GM12878 (cell line): ENCODE measurements around the gene ATP13A2. TPM values are rescaled to one million over a fixed set of nuclear protein-coding genes. Genes with fewer than 3 reads are reported as not detected.

Source experiments
- ATAC-seq: fragments of 200-7000 bp; cut with Tn5 transposase; 3 replicates; pipeline ENCODE4 v1.9.1; 2020; ENCODE audit warnings: mild to moderate bottlenecking, moderate library complexity
- BruUV-seq: library from RNA; stranded (reverse); fragments of 400-500 nt; replicated peaks from 2 replicates; lab custom pipeline; 2021; lab: Mats Ljungman, UMichigan
- CTCF ChIA-PET: fragments of 300-600 bp; sonication (Branson Sonifier 250); formaldehyde crosslinking; extraction: SDS; loops from one replicate; lab custom pipeline; 2021; ENCODE audit warnings: inconsistent platforms; lab: Yijun Ruan, JAX
- POLR2A ChIA-PET: fragments of 350-600 bp; formaldehyde crosslinking; extraction: SDS; loops from one replicate; lab custom pipeline; 2021; ENCODE audit warnings: inconsistent platforms; lab: Charles Lee
- RAD21 ChIA-PET: fragments of 300-600 bp; sonication (Branson Sonifier 250); formaldehyde crosslinking; loops from one replicate; lab custom pipeline; 2023; ENCODE audit warnings: antibody characterized with exemption; ENCODE audit not compliant: unreplicated experiment; lab: Charles Lee
- SMC1A ChIA-PET: fragments of 300-600 bp; sonication (Branson Sonifier 250); formaldehyde crosslinking; loops from one replicate; lab custom pipeline; 2023; ENCODE audit not compliant: unreplicated experiment, uncharacterized antibody; lab: Charles Lee
- DNase-seq: peaks from one replicate; pipeline ENCODE4 v3.0.0-alpha.2; 2011; ENCODE audit warnings: low read depth, low spot score
- FAIRE-seq: peaks from 3 replicates; lab custom pipeline; 2011; peaks lifted over from hg19 to GRCh38; lab: Jason Lieb, UNC
- H2AFZ ChIP-seq: 2 replicates; pipeline ENCODE4 v1.6.0; 2011; ENCODE audit warnings: low read depth, low read length, control low read depth; ENCODE audit not compliant: control insufficient read depth
- H3K27ac ChIP-seq: 2 replicates; pipeline ENCODE4 v1.5.1; 2011; ENCODE audit warnings: control low read depth; ENCODE audit not compliant: control insufficient read depth, insufficient read depth
- H3K27me3 ChIP-seq, 2 experiments: replicated peaks in 1 of 2; 2 replicates each; pipeline versions ENCODE4 v1.6.0 to v1.6.1; 2011; ENCODE audit warnings: low read length in 1 of 2; ENCODE audit not compliant: control insufficient read depth in 2 of 2, insufficient read depth in 2 of 2
- H3K36me3 ChIP-seq, 2 experiments: 2 replicates each; pipeline ENCODE4 v1.5.1; 2011; ENCODE audit warnings: low read length in 1 of 2; ENCODE audit not compliant: control insufficient read depth in 2 of 2, insufficient read depth in 2 of 2
- H3K4me1 ChIP-seq: 2 replicates; pipeline ENCODE4 v1.6.1; 2011; ENCODE audit warnings: mild to moderate bottlenecking, low read length, moderate library complexity, mixed read lengths; ENCODE audit not compliant: control insufficient read depth, insufficient read depth
- H3K4me2 ChIP-seq: 2 replicates; pipeline ENCODE4 v1.6.0; 2011; ENCODE audit warnings: control low read depth; ENCODE audit not compliant: control insufficient read depth, insufficient read depth
- H3K4me3 ChIP-seq: fragments of 200-600 bp; sonication (generic); 2 replicates; pipeline ENCODE4 v1.5.1; 2016
- H3K79me2 ChIP-seq: 2 replicates; pipeline ENCODE4 v1.6.0; 2011; ENCODE audit warnings: low read length; ENCODE audit not compliant: control insufficient read depth, insufficient read depth
- H3K9ac ChIP-seq: 2 replicates; pipeline ENCODE4 v1.8.0; 2011; ENCODE audit warnings: low read length, control low read depth, mixed read lengths; ENCODE audit not compliant: control insufficient read depth, insufficient read depth
- H3K9me3 ChIP-seq: replicated peaks from 3 replicates; pipeline ENCODE4 v1.5.1; 2011; ENCODE audit warnings: mild to moderate bottlenecking, low read length; ENCODE audit not compliant: control insufficient read depth, insufficient read depth
- H4K20me1 ChIP-seq: 2 replicates; pipeline ENCODE4 v1.6.0; 2011; ENCODE audit not compliant: control insufficient read depth, insufficient read depth
- BACH1 ChIP-seq: fragments of 450-650 bp; IDR thresholded peaks from 2 replicates; pipeline ENCODE4 v1.6.1; 2017; ENCODE audit warnings: mild to moderate bottlenecking, borderline replicate concordance
- IKZF1 ChIP-seq: fragments of 450-650 bp; conservative IDR thresholded peaks from 2 replicates; pipeline ENCODE4 v1.6.1; 2017; ENCODE audit warnings: antibody characterized with exemption, mild to moderate bottlenecking
- MTA2 ChIP-seq: fragments of 450-650 bp; IDR thresholded peaks from 2 replicates; pipeline ENCODE4 v1.6.1; 2016; ENCODE audit warnings: low read depth, mild to moderate bottlenecking, moderate library complexity
- NR2C2 ChIP-seq: IDR thresholded peaks from 2 replicates; pipeline ENCODE4 v1.6.1; 2011; ENCODE audit warnings: borderline replicate concordance, low read depth; ENCODE audit not compliant: control insufficient read depth, insufficient read length
- NR2F1 ChIP-seq: fragments of 450-650 bp; conservative IDR thresholded peaks from 2 replicates; pipeline ENCODE4 v1.6.1; 2017; ENCODE audit warnings: mild to moderate bottlenecking
- POLR2AphosphoS2 ChIP-seq: IDR thresholded peaks from 2 replicates; pipeline ENCODE4 v1.6.1; 2011; ENCODE audit warnings: low read depth, mild to moderate bottlenecking, low read length, improper control_type of control experiment, moderate library complexity
- RAD21 ChIP-seq: IDR thresholded peaks from 2 replicates; pipeline ENCODE4 v1.6.1; 2011; ENCODE audit warnings: mild to moderate bottlenecking, low read depth, low read length, moderate library complexity; ENCODE audit not compliant: insufficient read depth
- RB1 ChIP-seq: fragments of 450-650 bp; formaldehyde crosslinking; IDR thresholded peaks from 2 replicates; pipeline ENCODE4 v1.6.1; 2017; ENCODE audit warnings: mild to moderate bottlenecking, borderline replicate concordance
- SRF ChIP-seq, 2 experiments: IDR thresholded peaks; 2 replicates each; pipeline ENCODE4 v1.6.1; 2011; ENCODE audit warnings: low read depth in 2 of 2, low read length in 2 of 2, mild to moderate bottlenecking in 1 of 2, moderate library complexity in 1 of 2
- ZBTB4 ChIP-seq: fragments of 450-650 bp; formaldehyde crosslinking; IDR thresholded peaks from 2 replicates; pipeline ENCODE4 v1.4.0; 2022; ENCODE audit warnings: mild to moderate bottlenecking, moderate library complexity
- ZNF687 ChIP-seq: fragments of 450-650 bp; IDR thresholded peaks from 2 replicates; pipeline ENCODE4 v1.6.1; 2017; ENCODE audit warnings: mild to moderate bottlenecking, moderate library complexity
- WGBS: methylation state at CpG from one replicate; pipeline ENCODE4 v1.1.6; 2016; ENCODE audit warnings: low lambda C conversion rate; ENCODE audit not compliant: insufficient replicate concordance, insufficient coverage; ENCODE audit errors: missing lambda C conversion rate; 5-methylcytosine and 5-hydroxymethylcytosine counted together
- in situ Hi-C: fragments of 300-500 bp; cut with MboI; formaldehyde crosslinking; loops from 9 replicates; pipeline ENCODE4 v1.14.3; 2018; ENCODE audit warnings: mixed read lengths
- intact Hi-C: fragments of 100-400 bp; cut with micrococcal nuclease; formaldehyde crosslinking; loops from one replicate; pipeline ENCODE4 v1.14.2; 2022; ENCODE audit not compliant: unreplicated experiment
- polyA plus RNA-seq, 11 experiments: library from polyadenylated mRNA; depleted of rRNA in 4 of 11; unstranded in 6 of 11; stranded (reverse) in 5 of 11; fragments of >200 nt; fragmentation: Nextera tagmentation in 4 of 11; fragmentation: Illumina TruSeq in 1 of 11; extraction: Ambion mirVana in 4 of 11; extraction: Trizol in 1 of 11; gene quantifications; 1 replicate in 1 of 11; 2 replicates in 10 of 11; pipeline versions ENCODE4 v1.2.1 to v1.2.3, GENCODE V29; 2011 to 2016; ENCODE audit warnings: inconsistent platforms in 2 of 11, missing spikeins in 2 of 11, low read depth in 1 of 11
- total RNA-seq, 4 experiments: library from RNA; depleted of rRNA in 3 of 4; stranded (reverse); fragments of >200 nt in 3 of 4; fragmentation: Illumina TruSeq in 1 of 4; extraction: Trizol in 1 of 4; gene quantifications; 2 replicates each; pipeline versions ENCODE4 v1.2.1 to v1.2.3, GENCODE V29; 2013 to 2021

ATP13A2 gene
- total and polyA plus RNA-seq, 10 of the 15 experiments (the other 5 are each of a cell fraction or from before 2014, with no cell fraction given) = 0.24 to 30.5 (median 8.0) TPM

GRCh38 chr1:17005365-17005740, 6.4 kb downstream of the ATP13A2 start:
- DNase-seq (no peak), FAIRE-seq (no peak), ATAC-seq (no peak)
- Histone ChIP-seq H3K27me3 (no peaks in the 10 kb centered on the region), H3K4me2 (no peak overlapping the region), H3K9me3 (no peaks in the 10 kb centered on the region), H3K4me1 (peaks cover 8% of the 10 kb centered on the region), H3K27ac (no peak overlapping the region), H4K20me1 (no peaks in the 10 kb centered on the region), H3K36me3 (peaks cover 0 to 3% of the 10 kb centered on the region in 2 experiments; a peak in 2 of 4 replicates), H3K4me3 (no peak overlapping the region), H3K9ac (no peak overlapping the region), H2AFZ (no peak overlapping the region), H3K79me2 (no peaks in the 10 kb centered on the region)
- ChIA-PET POLR2A (interaction anchor here (0.6 kb wide), 1 partner anchor 357 kb away, joined by 4 read pairs; no protein-coding TSS in a partner anchor), SMC1A (interaction anchor here (0.6 kb wide), 1 partner anchor 515 kb away, joined by 3 read pairs; no protein-coding TSS in a partner anchor), CTCF (interaction anchor here (0.6 to 1.2 kb wide), 2 partner anchors 45 to 469 kb away, joined by 3 read pairs; no protein-coding TSS in a partner anchor), RAD21 (no interaction called here)
- TF ChIP-seq BACH1 = no peak
- no peak for TF ChIP-seq ZBTB4
- TF ChIP-seq MTA2 = no peak
- no peak for TF ChIP-seq RB1
- no peak for TF ChIP-seq ZNF687
- TF ChIP-seq SRF (IDR thresholded peaks at IDR 0.05; ENCODE audit: low read depth in 2 of 2, low read length in 2 of 2) = no peak
- no peak for TF ChIP-seq POLR2AphosphoS2
- TF ChIP-seq IKZF1 = no peak
- TF ChIP-seq NR2F1 = no peak
- no peak for TF ChIP-seq RAD21
- TF ChIP-seq NR2C2 = no peak
- intact Hi-C loops (no loop called here), in situ Hi-C loops (no loop called here)
- no TSS peak for BruUV-seq
- WGBS = 95% methylated on average over 19 of the region's 19 CpGs
